Umbilical cord (tissue), 2 donors: ENCODE measurements around the gene EYA3. TPM values are rescaled to one million over a fixed set of nuclear protein-coding genes. Genes with fewer than 3 reads are reported as not detected.

Experiments used
- DNase-seq: peaks from one replicate; pipeline ENCODE4 v3.0.0-alpha.2; 2015; ENCODE audit warnings: low spot score
- total RNA-seq: library from RNA; depleted of rRNA; stranded (reverse); fragments of >200 nt; gene quantifications from one replicate; pipeline ENCODE4 v1.2.3, GENCODE V29; 2014; ENCODE audit warnings: low replicate concordance; ENCODE audit not compliant: insufficient read depth

EYA3 gene
- total RNA-seq, 1 donor from 2014 or later = 7.2 TPM

DNA sequence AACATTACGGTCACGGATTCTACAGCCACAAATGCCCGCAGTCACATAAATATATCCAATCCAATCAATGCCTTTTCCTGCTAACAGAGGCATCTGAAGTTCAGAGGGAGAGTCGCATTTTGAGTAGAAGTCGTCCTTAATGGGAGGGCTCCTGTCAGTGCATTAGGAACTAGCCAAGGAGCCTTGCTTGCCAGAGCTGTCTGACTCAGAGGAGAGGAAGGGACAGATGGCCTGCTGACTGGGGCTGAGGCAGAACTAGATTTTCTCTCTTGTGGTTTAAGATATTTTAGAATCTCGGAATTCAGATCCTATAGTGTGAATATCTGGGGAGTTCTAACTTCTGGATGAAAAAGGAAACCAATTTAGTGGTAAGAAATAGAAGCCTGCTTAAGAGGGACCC, 118.0 kb downstream of the EYA3 start:
- DNase-seq = no peak

DNA sequence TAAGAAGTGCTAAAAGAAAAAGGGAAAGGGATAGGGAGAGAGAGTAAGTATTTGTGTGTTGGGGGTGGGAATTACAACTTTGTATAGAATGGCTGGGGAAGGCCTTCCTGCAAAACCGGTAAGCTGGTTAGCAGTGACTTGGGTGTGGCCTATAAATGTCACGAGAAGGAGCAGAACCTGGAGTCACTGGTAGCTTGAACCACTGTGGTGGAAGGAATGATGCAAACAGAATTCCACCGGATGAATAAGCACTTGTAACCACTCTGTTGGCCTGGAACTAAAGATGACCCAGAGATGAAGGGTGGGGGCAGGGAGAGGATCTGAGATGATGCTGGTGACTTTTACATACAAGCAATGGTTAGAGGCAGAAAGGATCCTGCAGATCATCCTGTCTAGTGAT, 119.7 kb downstream of the EYA3 start:
- no peak for DNase-seq

DNA sequence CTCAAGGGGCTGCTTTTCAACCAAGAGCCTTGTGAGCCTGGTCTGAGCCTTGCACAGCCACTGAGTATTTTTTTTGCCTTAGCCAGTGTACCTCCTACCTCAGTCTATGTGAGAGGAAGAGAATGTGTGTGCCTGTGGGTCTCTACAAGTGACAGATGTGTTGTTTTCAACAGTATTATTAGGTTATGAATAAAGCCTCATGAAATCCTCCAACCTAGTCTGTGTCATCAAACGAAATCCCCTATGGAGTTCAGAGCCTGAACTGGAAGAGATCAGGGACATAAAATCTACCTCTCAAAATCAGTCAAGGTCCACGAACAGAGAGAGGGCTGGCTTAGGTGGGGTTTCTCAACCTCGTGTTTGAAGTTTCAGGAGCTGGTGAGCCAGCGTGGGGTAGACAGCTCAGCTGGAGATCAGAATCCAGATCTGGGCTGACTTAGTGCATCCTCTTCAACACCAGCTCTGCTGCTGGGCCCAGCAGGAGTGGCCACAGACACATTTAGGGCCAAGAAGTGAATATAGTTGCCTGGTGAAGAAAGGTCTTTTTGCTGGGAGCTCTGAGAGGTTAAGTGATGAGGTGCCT, 120.4 kb downstream of the EYA3 start:
- DNase-seq = no peak

DNA sequence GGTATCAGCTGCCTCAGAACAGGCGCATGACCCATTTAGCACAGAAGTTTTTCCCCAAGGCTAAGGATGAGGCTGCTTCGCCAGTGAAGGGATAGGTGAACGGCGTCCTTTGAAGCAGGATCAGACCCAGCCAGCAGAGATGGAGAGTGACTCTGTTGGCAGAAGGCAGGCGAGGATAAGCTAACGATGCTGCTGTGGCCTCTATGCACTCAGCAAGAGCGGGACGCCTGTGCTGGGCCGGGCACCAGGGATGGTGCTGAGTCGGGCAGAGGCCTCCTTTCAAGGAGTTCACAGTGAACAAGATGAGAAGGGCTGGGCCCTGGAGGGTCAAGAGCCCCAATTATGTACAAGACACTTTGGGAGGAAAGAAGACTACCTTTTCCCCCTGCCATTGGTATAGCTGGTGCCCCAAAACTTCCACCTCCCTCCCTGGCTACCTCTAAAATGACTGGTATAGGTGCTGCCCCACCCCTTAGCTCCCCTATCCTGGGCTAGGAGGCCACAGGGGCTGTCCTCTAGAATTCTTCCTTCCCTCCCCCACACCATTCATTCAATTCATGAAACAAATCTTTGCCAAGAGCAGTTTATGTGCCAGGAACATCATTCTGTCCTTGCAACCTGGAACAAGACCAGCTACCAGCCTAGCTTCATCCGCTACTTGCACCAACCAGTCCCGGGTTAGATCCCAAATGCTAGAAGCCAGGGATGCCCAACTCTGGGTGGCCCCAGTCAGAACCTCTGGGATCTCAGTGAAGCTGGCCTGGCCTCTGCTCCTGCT, 121.1 kb downstream of the EYA3 start:
- no peak for DNase-seq

DNA sequence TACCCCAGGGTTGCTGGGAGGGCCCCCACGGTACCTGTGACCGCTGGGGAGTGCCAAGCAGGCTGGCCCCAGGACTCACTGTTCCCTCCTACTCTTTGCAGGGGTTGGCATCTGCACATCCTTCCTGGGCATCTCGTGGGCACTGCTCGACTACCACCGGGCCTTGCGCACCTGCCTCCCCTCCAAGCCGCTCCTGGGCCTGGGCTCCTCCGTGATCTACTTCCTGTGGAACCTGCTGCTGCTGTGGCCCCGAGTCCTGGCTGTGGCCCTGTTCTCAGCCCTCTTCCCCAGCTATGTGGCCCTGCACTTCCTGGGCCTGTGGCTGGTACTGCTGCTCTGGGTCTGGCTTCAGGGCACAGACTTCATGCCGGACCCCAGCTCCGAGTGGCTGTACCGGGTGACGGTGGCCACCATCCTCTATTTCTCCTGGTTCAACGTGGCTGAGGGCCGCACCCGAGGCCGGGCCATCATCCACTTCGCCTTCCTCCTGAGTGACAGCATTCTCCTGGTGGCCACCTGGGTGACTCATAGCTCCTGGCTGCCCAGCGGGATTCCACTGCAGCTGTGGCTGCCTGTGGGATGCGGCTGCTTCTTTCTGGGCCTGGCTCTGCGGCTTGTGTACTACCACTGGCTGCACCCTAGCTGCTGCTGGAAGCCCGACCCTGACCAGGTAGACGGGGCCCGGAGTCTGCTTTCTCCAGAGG, 121.9 kb downstream of the EYA3 start:
- DNase-seq = no peak

DNA sequence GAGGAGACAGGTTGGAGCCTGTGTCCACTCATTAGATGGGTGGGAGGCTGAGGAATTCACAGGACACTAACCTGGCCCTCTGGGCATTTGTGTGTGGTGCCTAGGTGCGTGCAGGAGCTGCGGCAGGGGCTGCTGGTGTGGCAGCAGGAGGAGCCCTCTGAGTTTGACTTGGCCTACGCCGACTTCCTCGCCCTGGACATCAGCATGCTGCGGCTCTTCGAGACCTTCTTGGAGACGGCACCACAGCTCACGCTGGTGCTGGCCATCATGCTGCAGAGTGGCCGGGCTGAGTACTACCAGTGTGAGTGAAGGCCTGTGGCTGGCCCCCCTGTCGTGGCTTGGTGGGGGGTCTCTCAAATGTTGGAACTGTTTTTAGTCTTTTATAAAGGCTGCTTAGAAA, 125.0 kb downstream of the EYA3 start:
- no peak for DNase-seq

DNA sequence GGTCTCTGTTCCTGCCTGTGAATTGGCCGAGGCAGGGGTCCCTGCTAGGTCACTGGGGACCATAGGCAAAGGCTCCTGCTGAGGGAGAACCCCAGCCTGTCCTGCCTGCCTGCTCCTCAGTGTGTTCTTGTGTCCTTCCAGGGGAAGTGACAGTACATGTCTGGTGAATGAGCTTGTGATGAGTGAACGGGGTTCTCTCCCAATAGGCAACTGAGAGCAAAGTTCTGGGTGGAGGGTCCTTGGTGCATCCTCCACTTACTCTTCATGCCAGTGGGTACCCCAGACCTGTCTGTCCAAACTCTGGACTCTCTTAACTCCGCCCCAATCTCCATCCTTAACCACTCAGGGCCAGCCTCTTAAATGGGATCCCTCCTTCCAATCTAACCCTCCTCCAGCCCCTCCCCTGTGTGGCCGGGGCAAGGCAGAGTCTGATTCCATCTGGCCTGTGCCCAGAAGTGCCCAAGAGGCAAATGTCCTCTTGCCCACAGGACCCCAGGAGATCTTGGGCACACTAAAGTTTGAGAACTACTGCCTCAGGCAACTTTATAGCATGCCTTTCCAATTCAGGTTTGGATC, 126.7 kb downstream of the EYA3 start:
- DNase-seq = no peak

DNA sequence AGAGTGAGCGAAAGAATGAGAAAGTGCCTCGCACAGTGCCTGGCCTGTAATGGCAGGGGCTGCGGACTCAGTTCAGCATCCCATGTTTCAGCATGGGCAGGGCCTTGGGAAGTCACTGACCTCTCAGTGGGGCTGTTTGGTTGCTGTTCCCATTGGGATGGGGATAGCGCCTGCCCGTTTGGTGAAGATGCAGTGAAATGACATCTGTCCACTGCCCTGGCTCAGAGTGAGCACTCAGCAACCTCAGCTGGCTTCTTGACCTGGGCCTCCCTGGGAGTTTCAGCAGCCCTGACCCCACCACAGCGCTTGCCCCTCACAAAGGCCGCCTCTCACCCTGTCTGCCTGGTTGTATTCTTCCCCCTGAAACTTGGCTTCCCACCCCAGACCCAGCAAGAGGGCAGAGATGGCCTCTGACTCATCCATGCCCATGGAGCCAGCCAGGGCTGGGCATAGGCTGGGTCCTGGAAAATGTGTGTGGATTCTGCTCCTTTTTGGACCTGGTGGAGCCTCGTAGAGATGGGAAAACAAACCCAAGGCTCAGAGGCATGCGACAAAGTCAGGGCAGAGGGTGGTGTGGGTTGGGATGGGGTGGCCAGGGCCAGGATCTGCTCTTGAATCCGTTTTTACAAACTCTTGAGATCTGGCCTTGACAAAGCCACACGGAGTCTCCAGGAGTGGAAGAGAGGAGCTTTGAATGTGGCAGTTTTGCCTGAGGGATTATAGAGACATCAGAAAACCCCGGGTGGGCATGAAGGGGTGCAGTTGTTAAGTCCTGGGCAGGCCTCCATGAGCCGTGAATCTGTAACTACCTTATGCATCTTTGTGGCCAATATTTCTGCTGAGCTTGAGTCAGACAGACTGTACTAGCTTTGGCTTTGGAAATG, 127.4 kb downstream of the EYA3 start:
- DNase-seq = no peak

DNA sequence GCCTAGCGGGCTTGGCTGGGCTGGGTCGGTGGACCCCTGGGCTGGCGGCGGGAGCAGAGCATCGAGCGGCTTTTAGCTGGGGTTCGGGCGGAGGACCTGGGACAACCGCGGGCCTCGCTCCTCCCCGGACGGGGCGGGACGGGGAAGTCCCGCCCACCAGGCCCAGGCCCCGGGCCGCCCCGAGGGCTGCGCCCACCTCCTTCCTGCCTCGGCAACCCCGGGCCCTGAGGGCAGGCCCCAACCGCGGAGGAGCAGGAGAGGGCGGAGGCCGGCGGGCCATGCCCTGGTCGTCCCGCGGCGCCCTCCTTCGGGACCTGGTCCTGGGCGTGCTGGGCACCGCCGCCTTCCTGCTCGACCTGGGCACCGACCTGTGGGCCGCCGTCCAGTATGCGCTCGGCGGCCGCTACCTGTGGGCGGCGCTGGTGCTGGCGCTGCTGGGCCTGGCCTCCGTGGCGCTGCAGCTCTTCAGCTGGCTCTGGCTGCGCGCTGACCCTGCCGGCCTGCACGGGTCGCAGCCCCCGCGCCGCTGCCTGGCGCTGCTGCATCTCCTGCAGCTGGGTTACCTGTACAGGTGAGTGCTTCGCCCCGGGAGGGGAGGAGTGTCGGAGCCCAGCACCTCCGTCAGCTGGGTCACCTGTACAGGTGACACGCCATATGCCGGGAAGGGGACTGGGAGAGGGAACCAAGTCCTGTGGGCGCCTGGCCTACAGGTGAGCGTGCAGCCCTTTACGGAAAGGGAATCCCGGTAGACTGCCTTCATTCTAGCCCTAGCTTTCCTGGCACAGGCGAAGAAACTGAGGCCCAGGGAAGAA, 128.4 kb downstream of the EYA3 start, which contains the start of gene XKR8:
XKR8 (plus strand) TSS at position 182 of the 812 bp plus-strand sequence; CDS start at position 279, 97 bp downstream.
- DNase-seq = peak; percentile 89

DNA sequence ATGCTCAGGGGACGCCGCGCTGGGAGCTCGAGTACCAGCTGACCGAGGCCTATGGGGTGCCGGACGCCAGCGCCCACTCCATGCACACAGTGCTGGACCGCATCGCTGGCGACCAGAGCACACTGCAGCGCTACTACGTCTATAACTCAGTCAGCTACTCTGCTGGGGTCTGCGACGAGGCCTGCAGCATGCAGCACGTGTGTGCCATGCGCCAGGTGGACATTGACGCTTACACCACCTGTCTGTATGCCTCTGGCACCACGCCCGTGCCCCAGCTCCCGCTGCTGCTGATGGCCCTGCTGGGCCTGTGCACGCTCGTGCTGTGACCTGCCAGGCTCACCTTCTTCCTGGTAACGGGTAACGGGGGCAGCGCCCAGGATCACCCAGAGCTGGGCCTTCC, 129.9 kb downstream of the EYA3 start:
- no peak for DNase-seq

DNA sequence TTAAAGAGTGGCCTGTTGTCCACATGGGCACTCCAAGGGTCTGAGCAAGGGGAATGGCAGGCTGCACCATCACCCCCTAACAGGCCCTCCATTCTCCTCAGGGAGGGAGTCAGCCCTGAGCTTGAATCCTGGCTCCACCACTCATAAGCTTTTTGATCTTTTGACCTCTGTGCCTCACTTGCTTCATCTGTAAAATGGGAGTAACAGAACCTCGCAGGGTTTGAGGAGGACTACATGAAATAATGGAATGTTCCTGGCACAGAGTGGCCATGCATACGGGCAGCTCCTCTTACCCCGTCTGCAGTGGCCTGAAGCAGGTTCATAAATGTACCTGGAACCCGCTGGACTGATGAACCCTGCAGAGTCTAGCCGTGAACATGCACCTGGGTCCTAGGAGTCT, 130.8 kb downstream of the EYA3 start:
- no peak for DNase-seq

DNA sequence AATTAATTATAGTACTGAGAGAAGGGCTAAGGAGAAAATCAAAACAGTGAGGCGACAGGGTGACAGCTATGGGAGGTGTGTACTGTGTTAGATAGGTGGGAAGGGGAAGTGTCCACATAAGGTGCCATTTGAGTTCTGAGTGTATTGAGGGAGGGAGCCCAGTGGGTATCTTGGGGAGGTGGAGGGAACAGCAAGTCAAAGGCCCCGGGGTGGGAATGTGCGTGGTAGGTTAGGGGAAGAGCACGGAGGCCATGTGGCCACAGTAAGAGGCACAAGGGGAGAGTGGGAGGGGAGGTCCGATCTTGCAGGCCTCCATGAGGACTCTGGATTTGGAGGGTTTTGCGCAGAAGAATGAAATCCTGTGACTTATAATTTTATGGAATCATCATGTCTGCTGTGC, 131.6 kb downstream of the EYA3 start:
- no peak for DNase-seq

DNA sequence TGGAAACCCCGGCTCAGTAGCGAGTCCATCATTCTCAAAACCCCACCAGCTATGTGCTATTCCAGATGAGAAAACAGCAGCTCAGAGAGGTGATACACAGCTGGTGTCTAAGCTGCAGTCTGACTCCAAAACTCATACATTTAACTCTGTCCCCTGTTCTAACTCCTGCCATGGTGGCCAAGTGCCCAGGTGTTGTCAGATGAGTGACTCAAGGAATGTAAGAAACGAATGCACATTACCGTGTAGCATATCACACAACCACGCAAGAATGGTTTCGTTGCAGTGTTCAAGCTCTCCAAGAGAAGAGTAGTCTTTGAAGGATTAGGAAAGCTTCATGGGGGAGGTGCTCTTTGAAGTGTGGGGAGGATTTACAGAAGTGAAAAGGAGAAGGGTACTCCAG, 133.3 kb downstream of the EYA3 start:
- no peak for DNase-seq

DNA sequence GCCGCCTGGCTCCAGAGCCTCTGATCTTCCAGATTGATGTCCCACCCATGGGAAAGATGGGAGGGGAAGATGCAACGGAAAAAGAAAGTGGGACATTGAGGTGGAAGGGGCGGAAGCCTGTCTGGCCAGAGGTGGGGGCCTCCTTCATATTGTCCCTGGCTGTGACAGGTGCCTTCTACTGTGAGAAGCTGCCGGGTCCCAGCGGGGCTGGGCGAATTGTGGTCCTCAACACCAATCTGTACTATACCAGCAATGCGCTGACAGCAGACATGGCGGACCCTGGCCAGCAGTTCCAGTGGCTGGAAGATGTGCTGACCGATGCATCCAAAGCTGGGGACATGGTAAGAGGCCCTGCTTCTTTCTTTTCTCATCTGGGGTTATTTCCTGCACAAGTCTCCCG, 134.2 kb downstream of the EYA3 start:
- no peak for DNase-seq

DNA sequence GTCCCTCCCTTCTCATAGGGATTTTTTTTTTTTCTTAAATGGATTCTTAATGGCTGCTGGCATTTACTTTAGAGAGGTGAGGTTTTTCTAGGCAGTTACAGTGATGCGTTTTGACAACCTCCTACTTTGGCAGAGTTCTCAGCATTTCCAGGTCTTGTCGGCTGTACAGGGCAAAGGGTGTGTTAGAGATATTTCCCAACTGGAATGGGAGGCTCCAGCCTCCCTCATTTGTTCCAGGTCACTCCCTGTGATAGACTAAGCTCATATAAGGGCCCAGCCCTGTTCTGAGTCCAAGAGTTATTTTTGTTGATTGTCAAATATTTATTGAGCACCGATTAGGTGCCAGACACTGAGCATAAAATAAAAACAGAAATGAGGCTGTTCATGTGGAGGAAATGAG, 136.3 kb downstream of the EYA3 start:
- DNase-seq = no peak

DNA sequence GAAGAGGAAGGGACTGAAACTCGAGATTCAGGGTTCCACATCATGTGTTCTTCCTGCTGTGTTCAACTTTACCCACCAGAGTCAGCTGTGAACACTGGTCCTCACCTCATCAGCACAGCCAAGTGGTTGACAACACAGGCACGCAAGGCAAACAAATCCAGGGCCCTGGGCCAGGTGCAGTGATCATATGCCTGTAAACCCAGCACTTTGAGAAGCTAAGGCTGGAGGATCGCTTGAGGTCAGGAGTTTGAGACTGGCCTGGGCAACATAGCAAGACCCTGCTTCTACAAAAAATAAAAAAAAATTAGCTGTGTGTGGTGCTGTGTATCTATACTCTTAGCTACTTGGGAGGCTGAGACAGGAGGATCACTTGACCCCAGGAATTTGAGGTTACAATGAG, 137.0 kb downstream of the EYA3 start:
- DNase-seq = no peak

DNA sequence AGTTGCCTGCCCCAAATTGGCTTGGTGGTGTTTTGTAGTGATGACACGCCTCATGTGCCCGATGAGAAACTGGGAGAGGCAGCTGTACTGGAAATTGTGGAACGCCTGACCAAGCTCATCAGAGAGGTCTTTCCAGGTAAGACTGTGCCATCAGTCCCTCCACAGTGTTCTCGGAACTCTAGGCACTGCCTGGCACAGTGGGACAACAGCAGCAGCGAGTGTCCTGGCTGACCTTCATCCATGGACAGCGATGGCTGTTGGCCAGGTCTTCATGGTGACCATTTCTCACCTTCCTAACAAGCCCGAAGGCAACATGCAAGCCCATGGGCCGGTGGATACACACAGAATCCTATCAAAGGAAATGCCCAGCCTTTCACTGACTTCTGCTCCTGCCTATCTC, 139.4 kb downstream of the EYA3 start:
- no peak for DNase-seq

DNA sequence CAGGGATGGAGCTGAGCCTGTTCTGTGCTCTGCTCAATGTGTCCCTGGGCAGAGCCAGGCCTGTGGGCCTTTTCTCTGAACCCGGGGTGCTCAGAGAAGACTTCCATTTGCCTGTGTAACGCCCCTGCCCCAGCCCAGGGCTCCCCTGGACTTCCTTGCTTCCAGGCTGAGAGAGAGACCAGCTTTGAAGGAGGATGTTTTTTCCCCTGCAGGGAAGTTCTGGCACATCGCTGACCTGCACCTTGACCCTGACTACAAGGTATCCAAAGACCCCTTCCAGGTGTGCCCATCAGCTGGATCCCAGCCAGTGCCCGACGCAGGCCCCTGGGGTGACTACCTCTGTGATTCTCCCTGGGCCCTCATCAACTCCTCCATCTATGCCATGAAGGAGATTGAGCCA, 143.4 kb downstream of the EYA3 start:
- DNase-seq = no peak

DNA sequence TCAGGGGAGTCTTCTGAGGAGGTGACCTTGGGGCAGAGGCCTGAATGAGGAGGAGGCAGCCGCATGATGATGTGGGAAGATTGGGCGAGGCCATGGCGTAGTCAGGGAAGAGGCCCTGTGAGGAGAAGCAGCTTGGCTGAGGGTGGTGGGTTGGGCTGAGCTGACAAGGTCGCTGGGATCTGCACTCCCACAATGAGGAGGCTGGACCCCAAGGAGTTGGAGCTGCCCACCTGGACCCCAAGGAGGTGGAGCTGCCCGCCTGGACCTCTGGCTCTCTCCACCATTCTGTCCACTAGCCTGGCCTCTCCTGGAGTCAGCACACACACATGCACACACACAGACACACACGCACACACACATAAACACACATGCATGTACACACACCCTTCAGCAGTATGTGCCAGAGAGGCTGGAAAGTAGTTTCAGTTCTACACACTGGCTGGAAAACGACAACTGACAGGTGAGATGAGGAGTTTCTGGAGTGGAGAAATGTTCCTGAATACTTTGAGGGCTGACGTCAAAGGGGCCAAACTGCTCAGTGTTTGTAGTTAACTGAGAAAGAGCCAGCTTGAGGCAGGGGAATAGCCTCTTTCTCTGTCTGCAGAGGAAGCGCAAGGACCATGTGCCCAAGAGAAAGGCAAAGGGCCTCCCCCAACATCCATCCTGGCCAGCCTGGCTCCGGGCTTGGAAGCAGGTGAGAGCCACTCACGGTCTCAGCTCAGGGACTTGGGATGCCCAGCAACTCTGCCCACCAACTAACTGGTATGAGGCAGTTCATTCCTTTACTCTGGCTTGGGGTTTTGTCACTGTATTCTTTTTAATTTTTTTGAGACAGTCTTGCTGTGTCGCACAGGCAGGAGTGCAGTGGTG, 146.5 kb downstream of the EYA3 start:
- no peak for DNase-seq
